Renal pelvis (tissue), 4 donors: ENCODE data around the gene TFAP2B. TPM values are rescaled to one million over a fixed set of nuclear protein-coding genes. Genes with fewer than 3 reads are reported as not detected.

ENCODE experiments used
- DNase-seq: peaks from one replicate; pipeline ENCODE4 v3.0.0-alpha.2; 2013
- polyA plus RNA-seq, 3 donors: library from polyadenylated mRNA; unstranded; fragments of 120-200 nt; gene quantifications; one replicate each; pipeline ENCODE4 v1.2.1, GENCODE V29; 2013; ENCODE audit not compliant: insufficient read length in 3 of 3

TFAP2B gene
- polyA plus RNA-seq, 3 donors, result 11.8 to 17.1 (median 12.2) TPM

DNA sequence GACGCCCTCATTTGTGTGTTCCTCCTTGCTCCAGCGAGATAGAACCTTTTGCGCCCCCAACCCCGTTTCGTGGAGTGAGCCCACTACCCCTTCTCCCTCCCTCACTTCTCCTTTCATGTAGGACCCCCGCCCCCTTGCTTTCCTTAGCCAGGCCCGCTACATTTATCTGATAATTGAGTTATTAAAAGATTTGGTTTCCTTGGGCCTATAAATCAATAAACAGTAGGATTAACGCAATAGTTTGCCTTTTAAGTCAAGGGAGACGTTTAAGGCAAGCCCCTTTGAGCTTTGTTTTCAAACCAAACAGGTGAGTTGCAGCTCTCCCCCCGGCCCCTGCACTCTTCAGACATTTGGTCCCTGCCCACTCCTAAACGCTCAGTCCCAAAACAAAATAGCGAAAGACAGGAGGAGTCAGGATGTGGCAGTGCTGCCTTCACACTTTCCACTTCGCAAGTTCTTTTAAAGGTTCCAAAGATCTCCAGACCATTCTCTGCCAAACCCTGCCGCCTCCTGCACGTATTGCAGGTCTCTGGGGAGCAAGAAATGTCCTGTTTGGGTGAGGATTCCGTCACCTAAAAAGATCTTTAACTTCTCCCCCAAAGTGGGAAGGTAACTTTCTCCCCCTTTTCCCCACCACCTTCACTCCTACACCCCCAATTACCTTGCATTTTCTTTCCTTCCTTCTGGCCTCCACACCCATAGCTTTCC, 27.6 kb downstream of the TFAP2B start:
- no peak for DNase-seq

DNA sequence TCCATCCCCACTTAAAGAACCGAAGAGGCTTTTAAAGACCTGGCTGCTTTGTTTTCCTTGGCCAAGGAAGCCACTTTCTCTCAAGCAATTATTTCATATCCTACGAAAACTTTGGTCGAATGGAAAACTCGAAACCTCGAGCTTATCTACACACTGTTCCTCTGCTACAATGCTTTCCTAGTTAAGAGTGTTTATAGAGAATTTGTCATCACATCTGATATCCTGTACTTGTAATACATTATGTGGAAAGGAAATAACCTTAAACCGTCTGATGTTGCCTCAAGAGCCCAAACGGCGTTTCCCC, 28.1 kb downstream of the TFAP2B start:
- no peak for DNase-seq

DNA sequence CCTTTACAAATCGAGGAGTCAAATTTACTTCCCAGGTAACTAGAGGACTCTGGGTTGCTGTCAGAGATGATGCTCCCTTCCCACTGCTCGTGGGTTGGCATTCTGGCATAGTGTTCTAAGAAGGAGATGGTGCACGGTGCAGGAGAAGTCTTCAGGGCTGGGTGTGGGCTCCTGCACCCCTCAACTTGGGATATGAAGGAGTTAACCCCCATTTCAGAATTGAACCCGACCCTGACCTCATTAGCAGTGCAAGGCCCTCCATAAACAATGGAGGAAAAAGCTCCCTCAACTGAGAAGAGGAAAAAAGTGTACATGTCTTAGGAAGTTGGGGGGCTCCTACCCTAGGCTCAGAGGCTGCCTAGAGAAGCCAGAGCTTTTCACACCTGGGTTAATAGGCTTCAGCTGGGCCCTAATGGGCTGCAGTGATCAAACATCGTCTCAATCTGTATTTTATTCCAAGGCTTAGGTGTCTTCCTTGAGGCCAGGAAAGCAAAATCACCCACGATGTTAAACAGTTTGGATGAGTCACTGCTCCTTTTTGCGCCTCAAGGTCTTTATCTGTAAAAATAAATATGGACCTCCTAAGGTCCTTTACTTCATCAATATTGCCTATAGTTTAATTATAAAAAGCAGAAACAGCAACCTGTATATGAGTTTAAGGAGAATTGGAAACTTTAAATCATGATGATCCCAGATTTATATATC, 29.4 kb downstream of the TFAP2B start:
- no peak for DNase-seq

DNA sequence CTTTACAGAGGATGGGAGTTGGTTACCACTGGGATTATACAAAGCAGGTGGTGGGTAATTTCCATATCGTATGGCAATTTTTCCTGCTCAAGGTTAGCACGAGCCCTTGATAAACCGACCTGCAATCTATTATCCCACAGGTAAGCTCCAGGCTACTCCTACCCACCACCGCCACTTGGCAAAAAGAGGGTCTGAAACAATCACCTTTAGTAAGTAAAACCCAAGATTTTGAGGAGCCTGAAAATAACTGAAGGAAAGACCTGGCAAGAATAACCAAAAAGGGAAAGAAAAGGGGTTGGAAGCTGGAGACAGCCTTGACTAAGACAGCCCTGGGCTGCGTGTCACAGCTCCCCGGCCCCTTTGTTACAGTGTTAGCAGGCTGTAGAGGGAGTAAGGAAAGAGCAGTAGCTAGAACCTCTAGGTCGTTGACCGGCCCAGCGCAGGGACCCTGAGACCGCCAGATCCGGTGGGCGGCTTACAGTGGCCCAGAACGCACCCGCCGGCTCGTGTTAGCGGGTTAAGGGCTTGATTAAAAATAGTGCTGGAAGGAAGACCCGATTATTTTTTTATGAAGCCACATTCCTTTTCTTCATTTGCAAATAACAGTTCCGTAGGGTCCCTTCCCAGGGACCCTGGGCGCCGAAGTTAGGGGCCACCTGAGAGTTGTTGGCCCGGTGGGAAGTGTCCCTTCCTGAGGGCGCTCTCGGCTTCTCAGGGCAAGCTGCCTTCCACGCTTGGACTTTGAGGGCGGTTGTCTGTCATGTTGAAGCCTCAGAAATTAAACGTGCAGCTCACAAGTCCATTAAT, 30.5 kb downstream of the TFAP2B start:
- DNase-seq, result no peak

DNA sequence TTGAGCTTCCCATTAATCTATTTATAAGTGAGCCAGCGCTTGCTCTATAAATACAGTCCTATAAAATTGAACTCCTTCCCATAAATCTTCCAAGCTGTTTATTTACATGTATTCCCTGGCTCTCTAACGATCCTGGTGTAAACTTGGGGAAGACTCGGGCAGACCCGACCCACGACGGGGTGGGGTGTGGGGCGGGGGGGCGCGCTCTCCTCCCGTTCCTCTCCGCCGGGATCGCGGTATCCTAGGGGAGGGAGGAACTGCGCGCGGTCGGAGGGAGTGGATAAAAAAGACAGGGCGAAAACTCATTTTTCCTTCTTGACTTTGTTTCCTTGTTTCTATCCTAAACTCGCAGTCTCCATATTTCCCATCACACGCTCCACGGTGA, 31.1 kb downstream of the TFAP2B start:
- DNase-seq, result no peak

DNA sequence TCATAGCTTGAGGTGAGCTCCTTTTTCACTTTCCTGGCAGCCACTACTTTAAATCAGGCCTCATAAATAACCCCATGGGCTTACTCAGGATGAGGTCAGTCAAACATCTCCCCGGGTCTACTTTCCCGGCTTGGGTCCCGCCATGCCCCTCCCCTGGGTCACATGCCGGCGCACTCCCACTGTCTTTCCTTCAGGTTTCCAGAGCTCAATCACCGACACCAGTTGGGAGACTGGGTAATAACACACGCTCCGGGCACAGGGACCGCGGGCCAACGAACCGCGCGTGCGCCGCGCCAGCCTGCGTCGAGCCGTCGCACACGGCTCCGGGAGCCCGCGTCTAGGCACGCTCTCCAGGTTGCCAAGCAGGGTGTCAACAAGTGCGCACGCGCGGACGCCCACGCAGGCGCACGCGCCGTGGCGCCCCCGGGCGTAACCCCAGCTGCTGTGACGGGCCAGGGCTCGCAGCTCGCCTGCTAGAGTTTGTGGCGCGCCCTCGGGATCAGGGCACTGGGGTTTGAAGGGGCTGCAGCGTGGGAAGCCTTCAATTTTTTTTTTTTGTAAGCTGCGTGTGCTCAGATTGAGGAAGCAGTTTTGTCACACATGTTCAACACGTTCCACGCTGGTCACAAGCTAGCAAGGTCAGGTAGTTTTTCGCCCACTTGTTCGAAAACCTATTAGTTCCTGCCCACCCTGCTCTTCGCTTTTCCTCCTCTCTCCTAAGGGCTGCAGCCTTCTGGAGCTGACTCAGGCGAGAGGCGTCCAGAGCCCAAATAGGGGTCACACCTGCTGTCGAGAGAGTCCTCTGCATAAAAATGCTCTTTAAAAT, 31.8 kb downstream of the TFAP2B start:
- DNase-seq, result no peak

DNA sequence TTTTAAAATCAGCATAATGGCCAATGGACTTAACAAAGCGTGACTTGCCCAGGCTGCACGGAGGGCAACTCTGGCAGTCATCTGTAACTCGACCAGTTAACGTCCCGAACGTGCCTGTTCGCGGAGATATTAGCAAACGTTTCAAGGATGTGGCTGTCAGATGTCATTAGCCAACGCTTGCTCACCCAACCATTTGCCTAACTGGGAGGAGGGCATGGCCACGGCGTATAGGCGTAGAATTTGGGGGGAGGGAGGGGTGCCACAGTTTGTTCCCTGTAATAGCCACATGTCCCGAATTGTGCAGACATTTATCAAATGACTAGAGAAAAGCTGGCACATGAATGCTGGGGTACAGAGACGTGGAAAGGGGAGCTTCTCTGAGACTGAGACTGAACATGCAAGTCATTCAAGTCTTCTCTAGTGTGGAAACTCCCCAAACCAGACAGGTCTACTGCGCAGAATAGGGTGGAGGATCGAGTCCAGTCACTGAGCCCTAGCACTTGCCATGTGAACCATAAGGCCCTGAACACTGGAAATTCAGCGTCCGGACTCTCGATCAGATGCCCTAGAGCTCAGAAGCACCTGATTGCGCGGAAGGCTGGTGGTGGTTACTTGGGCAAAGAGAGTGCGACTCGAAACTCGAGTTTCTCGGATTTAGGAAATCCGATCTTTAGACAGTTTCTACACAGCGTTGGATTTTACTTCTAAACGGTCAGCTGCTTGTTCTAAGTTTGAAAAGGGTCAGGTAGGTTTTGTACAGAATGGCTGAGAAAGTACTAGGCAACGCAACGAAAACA, 32.6 kb downstream of the TFAP2B start:
- DNase-seq, result no peak

DNA sequence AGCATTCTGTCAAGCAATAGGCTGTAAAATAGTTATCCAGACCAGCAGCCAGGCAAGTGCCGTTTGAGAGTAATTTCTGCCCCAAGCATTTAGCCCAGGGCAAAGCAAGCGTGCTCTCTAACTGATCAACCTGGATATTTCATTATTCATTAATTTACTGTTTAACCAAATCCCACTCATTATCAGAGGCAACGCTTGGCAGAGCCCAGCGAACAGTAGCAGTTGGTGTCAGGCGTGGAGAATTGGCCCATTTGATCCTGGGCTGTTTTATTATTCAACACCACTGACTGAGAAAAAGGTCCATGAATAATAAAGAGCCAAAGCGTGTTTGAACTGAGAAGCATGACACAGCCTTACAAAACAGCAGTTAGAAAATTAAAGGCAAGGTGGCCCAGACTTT, 35.3 kb downstream of the TFAP2B start:
- DNase-seq, result no peak

DNA sequence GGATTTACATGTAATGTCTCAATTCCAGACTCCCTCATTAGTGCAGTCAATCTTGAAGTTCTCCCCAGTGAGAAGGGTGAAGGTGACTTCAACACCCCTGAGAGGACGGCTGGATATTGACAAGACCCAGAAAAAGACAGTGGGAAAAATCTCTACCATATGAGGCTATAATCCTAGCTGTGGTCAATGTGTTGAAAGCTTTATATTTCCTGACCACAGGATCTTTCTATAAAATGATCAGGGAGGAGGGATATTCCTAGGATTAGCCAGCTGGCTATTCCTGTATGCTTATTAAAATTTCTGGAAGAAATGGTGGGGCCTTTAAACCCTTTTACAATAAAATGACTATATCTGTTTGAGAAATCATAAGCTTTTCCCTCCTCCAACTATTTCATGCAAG, 43.0 kb downstream of the TFAP2B start:
- no peak for DNase-seq

DNA sequence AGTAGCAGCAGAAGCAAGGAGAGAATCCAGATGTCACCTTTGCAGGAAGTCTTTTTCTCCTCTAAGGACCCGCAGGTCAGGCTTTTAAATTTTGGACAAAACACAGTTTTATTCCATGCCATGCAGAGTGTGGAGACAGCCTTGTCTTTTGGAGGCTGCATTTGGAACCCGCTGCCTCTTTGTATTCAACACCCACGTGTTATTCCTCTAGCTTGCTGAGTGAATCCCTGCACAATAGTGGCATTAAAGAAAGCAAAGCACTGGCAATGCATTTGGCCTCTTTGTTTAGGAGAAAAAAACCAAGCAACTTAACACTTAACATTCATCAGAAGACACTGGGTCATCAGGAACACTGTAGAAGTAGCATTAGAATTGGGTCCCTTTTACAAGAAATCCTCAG, 43.5 kb downstream of the TFAP2B start:
- no peak for DNase-seq

DNA sequence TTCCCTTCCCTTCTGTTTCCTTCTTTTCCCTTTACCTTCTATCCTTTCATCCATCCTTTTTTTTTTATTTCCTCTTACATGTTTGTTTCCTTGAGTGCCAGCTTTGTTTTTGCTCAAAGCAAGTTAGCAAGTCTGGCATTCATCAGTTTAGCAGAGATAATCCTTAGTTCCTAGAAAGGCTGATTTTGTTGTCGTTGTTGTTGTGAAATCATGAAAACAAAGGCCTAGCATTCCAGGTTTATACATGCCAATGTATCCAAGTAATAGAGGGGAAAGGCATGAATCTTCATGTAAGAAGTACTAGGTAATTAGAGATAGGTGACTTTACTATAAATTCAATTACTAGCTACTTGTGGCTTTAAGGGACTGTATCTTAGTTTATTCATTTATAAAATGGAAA, 45.9 kb downstream of the TFAP2B start:
- no peak for DNase-seq

DNA sequence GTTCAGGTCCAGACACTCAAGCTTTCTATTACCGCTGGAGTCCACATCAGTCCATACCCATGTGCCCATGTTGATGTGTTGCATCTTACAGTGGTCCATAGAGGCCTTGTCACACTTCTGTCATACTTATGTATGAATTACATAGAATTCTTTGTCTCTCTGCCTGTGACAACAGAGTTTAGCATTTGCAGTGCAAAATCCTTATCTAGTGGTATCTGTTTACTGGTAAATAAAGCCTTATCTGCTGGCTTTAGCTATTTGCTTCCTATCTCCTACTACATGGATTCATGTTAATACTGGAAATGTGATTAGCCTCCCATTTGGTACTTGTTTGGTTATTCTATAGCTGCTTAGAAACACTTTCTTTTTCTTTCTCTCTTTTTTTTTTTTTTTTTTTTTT, 49.8 kb downstream of the TFAP2B start:
- no peak for DNase-seq

DNA sequence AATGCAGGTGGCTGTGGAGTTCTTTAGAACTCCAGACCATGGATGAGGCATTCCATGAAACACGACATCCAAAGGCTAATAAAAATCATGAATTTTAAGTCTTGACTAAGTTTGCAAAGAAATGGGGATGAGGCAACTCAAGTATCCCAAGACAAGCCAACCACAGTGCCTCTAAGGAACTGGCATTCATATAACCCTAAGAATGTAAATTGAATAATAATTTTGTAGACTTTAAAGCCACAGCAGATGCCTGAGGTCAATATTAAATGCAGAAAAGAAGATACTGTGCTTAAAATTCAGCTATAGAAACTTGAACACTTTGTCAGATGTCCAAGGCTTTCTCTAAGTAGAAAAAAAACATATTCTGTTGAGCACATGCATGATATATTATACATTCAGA, 54.5 kb downstream of the TFAP2B start:
- DNase-seq, result no peak

DNA sequence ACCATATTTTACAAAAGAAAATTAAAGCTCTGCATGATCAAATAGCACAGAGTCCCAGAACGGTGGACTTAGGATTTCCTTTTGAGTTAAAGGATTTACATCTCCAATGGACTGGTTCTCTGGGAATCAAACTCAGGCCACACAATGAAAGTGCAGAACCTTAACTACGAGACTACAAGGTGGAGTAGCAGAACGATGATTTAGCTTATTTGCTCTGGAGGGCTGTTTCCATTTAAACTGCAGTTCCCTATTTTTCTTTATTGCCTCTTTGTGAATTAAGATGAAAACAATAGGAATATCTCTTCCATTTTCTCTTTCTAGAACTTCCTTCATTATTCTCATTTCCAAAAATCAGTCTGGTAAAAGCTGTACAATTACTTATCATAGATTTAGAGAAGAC, 65.7 kb downstream of the TFAP2B start:
- DNase-seq, result no peak

DNA sequence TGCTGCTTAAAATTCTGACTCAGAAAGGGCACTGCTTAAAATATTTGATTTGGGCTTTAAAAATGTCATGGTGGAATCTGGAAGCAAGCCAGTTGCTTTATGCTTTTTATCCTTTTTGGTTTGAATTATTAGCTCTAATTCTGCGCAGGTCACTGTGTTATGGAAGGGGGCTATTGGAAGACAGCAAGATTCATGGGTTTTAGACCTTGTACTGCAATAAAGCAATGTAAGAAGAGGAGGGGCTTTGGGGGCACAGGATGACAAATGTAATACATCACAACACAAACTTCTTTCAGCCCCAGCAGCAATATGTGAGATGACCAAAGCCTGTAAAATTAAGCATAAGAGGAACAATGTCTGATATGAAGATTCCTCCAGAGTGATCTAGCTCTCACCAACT, 68.4 kb downstream of the TFAP2B start:
- DNase-seq, result peak; percentile 28

DNA sequence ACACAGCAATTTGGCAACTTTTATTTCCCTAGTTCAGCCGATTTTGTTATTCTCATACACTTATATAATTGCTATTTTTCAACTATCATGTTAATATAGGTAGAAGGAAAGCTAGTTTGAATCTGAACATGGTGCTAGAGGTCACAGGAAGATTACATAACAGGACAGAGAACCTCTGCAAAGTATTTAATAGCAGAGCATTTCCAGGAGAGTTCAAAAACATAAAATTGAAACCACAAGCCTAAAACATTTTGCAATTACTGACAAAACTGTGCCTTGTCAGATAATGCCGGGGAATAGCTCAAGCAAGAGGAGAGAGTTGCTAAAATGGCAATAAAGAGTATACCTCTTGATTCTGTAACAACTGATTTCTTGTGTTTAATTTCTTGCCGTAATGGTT, 70.8 kb downstream of the TFAP2B start:
- no peak for DNase-seq

DNA sequence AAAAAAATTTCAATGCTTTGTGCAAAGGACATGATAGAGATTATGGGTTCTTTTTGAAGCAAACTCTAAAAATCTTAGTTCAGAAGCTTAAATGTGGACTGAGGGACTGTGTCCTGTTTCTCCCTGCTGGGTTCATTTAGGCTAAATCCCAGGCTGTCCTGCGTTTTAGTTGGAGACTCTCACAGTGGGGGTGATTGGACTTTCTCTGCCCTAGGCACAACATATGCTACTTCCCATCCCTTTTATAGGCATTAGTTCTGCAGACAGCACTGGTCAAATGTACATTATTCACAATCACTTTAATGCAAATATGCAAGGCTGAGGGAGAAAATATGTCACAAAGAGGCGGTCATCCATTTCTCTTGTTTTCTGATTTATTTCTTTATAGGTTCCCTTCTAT, 71.3 kb downstream of the TFAP2B start:
- no peak for DNase-seq

DNA sequence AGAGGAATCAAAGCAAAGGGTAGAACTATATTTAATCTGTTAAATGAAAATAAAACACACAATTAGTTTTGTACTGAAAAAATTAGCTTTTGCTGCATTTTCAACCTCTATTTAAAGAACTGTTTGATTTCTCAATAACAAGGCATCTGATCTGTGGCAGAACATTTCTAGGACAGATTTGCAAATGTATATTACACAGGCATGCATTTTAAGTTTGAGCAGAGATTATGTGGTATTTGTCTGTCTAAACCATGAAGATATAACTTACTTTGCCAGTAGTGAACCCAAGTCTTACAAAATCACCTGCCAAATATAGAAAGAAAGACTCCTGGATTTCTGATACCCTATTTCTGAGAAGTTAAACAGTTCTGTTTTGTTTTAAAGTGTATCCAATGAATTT, 71.9 kb downstream of the TFAP2B start:
- DNase-seq, result no peak

DNA sequence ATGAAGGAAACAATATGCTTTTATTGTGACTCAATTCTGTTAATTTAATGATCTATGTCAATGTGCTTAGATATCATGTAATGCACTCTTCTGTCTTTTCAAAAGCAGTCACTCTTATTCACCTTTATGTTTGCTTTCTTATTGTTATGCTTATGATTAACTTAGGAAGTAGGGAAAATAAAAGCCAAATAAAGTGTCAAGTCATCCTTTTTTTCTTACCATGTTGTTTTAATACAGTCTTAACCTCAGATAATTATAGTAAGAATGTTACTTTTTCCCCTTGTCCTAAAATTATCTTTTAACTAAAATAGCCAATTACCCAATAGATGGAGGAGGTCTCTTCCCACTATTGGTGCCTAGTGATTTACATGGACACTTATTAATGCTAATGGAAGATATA, 72.6 kb downstream of the TFAP2B start:
- DNase-seq, result no peak
